Pulmonary artery endothelial cell (primary cell): ENCODE measurements around the gene UBR4. TPM values are rescaled to one million over a fixed set of nuclear protein-coding genes. Genes with fewer than 3 reads are reported as not detected.

Experiments
- DNase-seq: peaks from one replicate; pipeline ENCODE4 v3.0.0-alpha.2; 2011; ENCODE audit warnings: low read depth, low spot score
- total RNA-seq: library from RNA; depleted of rRNA; stranded (reverse); fragments of >200 nt; gene quantifications from 2 replicates; pipeline ENCODE4 v1.2.3, GENCODE V29; 2014

UBR4 gene
- total RNA-seq, 1 donor from 2014 or later: 78.5 TPM

- DNase-seq: no peak
Measured at GRCh38 chr1:19037659-19038058, 172.4 kb downstream of the UBR4 start.

- no peak for DNase-seq
Measured at GRCh38 chr1:19036813-19037605, 173.1 kb downstream of the UBR4 start.

- no peak for DNase-seq
Measured at GRCh38 chr1:19036041-19036812, 173.8 kb downstream of the UBR4 start.

- DNase-seq: no peak
Measured at GRCh38 chr1:19035377-19036040, 174.6 kb downstream of the UBR4 start.

GRCh38 chr1:19034721-19035120 is 175.3 kb downstream of the UBR4 start:
- DNase-seq: no peak

GRCh38 chr1:19033926-19034680 is 176.0 kb downstream of the UBR4 start:
- DNase-seq: no peak

GRCh38 chr1:19033515-19033839 is 176.6 kb downstream of the UBR4 start:
- no peak for DNase-seq

GRCh38 chr1:19032701-19033514 is 177.2 kb downstream of the UBR4 start:
- DNase-seq: no peak

GRCh38 chr1:19032413-19032695 is 177.7 kb downstream of the UBR4 start:
- DNase-seq: no peak

GRCh38 chr1:19029191-19030085 is 180.6 kb downstream of the UBR4 start:
- DNase-seq: no peak

GRCh38 chr1:19028546-19029129 is 181.4 kb downstream of the UBR4 start:
- no peak for DNase-seq

- no peak for DNase-seq
Measured at GRCh38 chr1:19028110-19028509, 182.0 kb downstream of the UBR4 start.

Other genes with a start within 250 kb of the UBR4 start
- 73.3 and 89.4 TPM in 2 replicates for gene EMC1, start 41.3 kb upstream of the UBR4 start, total RNA-seq
- 47.0 and 49.6 TPM in 2 replicates for gene MRTO4, start 41.5 kb upstream of the UBR4 start, total RNA-seq
- 0.11 and 0.33 TPM in 2 replicates for gene AKR7A3, start 78.5 kb upstream of the UBR4 start, total RNA-seq
- gene AKR7A2, start 101.9 kb upstream of the UBR4 start, total RNA-seq: 42.5 and 56.3 TPM in 2 replicates
- gene SLC66A1, start 102.1 kb upstream of the UBR4 start, total RNA-seq: 13.9 and 15.3 TPM in 2 replicates